ENCODE data around the gene TNS2. TPM values are rescaled to one million over a fixed set of nuclear protein-coding genes. Genes with fewer than 3 reads are reported as not detected.

Gene TNS2
- polyA plus RNA-seq, 1 of the 3 experiments (the other 2 are of a cell fraction) = 50.0 TPM

GRCh38 chr12:53105712-53106439 is 56.0 kb downstream of the TNS2 start:
- Histone ChIP-seq H3K27ac (ENCODE audit: low read depth in 2 of 2, low read length in 1 of 2) (no peak overlapping the region; a peak in 1 of 4 replicates), H3K27me3 (ENCODE audit: insufficient read depth) (no peaks in the 10 kb centered on the region), H3F3A (replicated peaks; ENCODE audit: insufficient read depth) (no peaks in the 10 kb centered on the region), H4K20me1 (ENCODE audit: insufficient read depth) (no peaks in the 10 kb centered on the region), H3K79me2 (ENCODE audit: insufficient read depth) (no peaks in the 10 kb centered on the region), H3K4me2 (no peak overlapping the region), H3K4me3 (ENCODE audit: low read depth in 2 of 2, low read length in 1 of 2) (no peak overlapping the region), H2AFZ (ENCODE audit: low read depth) (no peak overlapping the region), H3K4me1 (ENCODE audit: control insufficient read depth in 1 of 2, insufficient read depth in 2 of 2, low read depth in 1 of 2, low read length in 1 of 2) (peaks cover 0 to 10% of the 10 kb centered on the region in 2 experiments; a peak in 1 of 4 replicates), H3K9ac (no peak overlapping the region), H3K9me3 (no peaks in the 10 kb centered on the region), H3K36me3 (replicated peaks in 1 of 2; ENCODE audit: control insufficient read depth in 1 of 2, insufficient read depth in 2 of 2, low read length in 1 of 2) (peaks cover 5 to 6% of the 10 kb centered on the region in 2 experiments), H3K9me2 (no peaks in the 10 kb centered on the region)
- ChIA-PET POLR2A (no interaction called here), CTCF (interaction anchor here (0.8 to 2.4 kb wide), 3 partner anchors 34 to 246 kb away, joined by 3 to 18 read pairs (median 3); no protein-coding TSS in a partner anchor)
- no peak for DNase-seq
- 72% methylated on average over 5 of the region's 7 CpGs for WGBS (ENCODE audit: low lambda C conversion rate)
- TF ChIP-seq RAD21 (IDR thresholded peaks at IDR 0.05; ENCODE audit: low read length) = no peak
- TF ChIP-seq SIN3A (IDR thresholded peaks at IDR 0.05; ENCODE audit: borderline replicate concordance, low read depth, low read length) = no peak
- no peak for TF ChIP-seq YY1 (IDR thresholded peaks at IDR 0.05; ENCODE audit: low read depth)
- TF ChIP-seq EP300 (IDR thresholded peaks at IDR 0.05; ENCODE audit: borderline replicate concordance in 1 of 2, low read depth in 1 of 2, low read length in 1 of 2) = no peak
- TF ChIP-seq USF1 (IDR thresholded peaks at IDR 0.05; ENCODE audit: borderline replicate concordance, low read depth) = no peak
- TF ChIP-seq PBX3 (IDR thresholded peaks at IDR 0.05) = no peak
- no peak for TF ChIP-seq MEF2A (IDR thresholded peaks at IDR 0.05; ENCODE audit: borderline replicate concordance, low read depth)
- no peak for TF ChIP-seq CHD2 (IDR thresholded peaks at IDR 0.05; ENCODE audit: low read length, partially characterized antibody)
- no peak for TF ChIP-seq TCF12 (IDR thresholded peaks at IDR 0.05)
- no peak for TF ChIP-seq REST (IDR thresholded peaks at IDR 0.05; ENCODE audit: low read depth, low read length)
- TF ChIP-seq POLR2AphosphoS5 (IDR thresholded peaks at IDR 0.05; ENCODE audit: low read depth, low read length) = no peak
- TF ChIP-seq SMC3 (IDR thresholded peaks at IDR 0.05; ENCODE audit: low read depth, low read length) = no peak
- TF ChIP-seq, protein P1, sequence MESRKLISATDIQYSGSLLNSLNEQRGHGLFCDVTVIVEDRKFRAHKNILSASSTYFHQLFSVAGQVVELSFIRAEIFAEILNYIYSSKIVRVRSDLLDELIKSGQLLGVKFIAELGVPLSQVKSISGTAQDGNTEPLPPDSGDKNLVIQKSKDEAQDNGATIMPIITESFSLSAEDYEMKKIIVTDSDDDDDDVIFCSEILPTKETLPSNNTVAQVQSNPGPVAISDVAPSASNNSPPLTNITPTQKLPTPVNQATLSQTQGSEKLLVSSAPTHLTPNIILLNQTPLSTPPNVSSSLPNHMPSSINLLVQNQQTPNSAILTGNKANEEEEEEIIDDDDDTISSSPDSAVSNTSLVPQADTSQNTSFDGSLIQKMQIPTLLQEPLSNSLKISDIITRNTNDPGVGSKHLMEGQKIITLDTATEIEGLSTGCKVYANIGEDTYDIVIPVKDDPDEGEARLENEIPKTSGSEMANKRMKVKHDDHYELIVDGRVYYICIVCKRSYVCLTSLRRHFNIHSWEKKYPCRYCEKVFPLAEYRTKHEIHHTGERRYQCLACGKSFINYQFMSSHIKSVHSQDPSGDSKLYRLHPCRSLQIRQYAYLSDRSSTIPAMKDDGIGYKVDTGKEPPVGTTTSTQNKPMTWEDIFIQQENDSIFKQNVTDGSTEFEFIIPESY (IDR thresholded peaks at IDR 0.05; ENCODE audit: borderline replicate concordance, low read depth) = no peak
- no peak for TF ChIP-seq EZH2phosphoT487 (IDR thresholded peaks at IDR 0.05; ENCODE audit: borderline replicate concordance, low read depth)
- no peak for TF ChIP-seq JUND (IDR thresholded peaks at IDR 0.05)
- no peak for TF ChIP-seq GATA2 (CRISPR knock-in tag; IDR thresholded peaks at IDR 0.05)
- TF ChIP-seq USF2 (IDR thresholded peaks at IDR 0.05; ENCODE audit: borderline replicate concordance, low read depth, low read length) = no peak
- TF ChIP-seq RCOR1 (IDR thresholded peaks at IDR 0.05; ENCODE audit: low read length) = no peak

All from SK-N-SH (cell line).